Endometrial microvascular endothelial cells (primary cell): ENCODE measurements around the gene SRSF10. TPM values are rescaled to one million over a fixed set of nuclear protein-coding genes. Genes with fewer than 3 reads are reported as not detected.
"Not testable (repeated sequence)": the region's sequence is repeated elsewhere in the genome, so short reads cannot be mapped to it uniquely, and the experiment has no call there.

ENCODE experiments used
- in situ Hi-C: cut with HindIII; loops from 2 replicates; pipeline ENCODE4 v1.10.0; 2017; ENCODE audit warnings: low sequenced_read_pairs, low pct_unique_long_range_greater_than_20kb; ENCODE audit errors: inconsistent ontology term
- total RNA-seq: library from RNA; depleted of rRNA; stranded (reverse); fragments of >200 nt; gene quantifications from one replicate; pipeline ENCODE4 v1.2.3, GENCODE V29; 2015; ENCODE audit errors: inconsistent ontology term

Gene SRSF10
- 68.3 TPM for total RNA-seq

GRCh38 chr1:23979881-23980727, at the start of gene SRSF10:
SRSF10 (minus strand) TSS chr1:23980327; CDS start chr1:23980255, 72 bp downstream.
- in situ Hi-C loops: no loop called here

- in situ Hi-C loops: loop anchor here (10.0 kb wide), 1 partner anchor 63 kb away; no protein-coding TSS in a partner anchor
Measured at GRCh38 chr1:24027838-24028468, 47.8 kb upstream of the SRSF10 start.

- in situ Hi-C loops: loop anchor here (10.0 kb wide), 1 partner anchor 58 kb away; no protein-coding TSS in a partner anchor
Measured at GRCh38 chr1:24022581-24023361, 42.6 kb upstream of the SRSF10 start.

GRCh38 chr1:24021403-24022266, 41.5 kb upstream of the SRSF10 start:
- in situ Hi-C loops: loop anchor here (10.0 kb wide), 1 partner anchor 57 kb away; no protein-coding TSS in a partner anchor

GRCh38 chr1:24020470-24020869, 40.3 kb upstream of the SRSF10 start:
- in situ Hi-C loops: loop anchor here (10.0 kb wide), 1 partner anchor 56 kb away; no protein-coding TSS in a partner anchor

- in situ Hi-C loops: loop anchor here (10.0 kb wide), 1 partner anchor 55 kb away; no protein-coding TSS in a partner anchor
Measured at GRCh38 chr1:24020025-24020424, 39.9 kb upstream of the SRSF10 start.

GRCh38 chr1:24018611-24019580, 38.8 kb upstream of the SRSF10 start:
- in situ Hi-C loops: no loop called here

GRCh38 chr1:24015221-24016210, 35.4 kb upstream of the SRSF10 start:
- in situ Hi-C loops: no loop called here

GRCh38 chr1:24012878-24013277, 32.8 kb upstream of the SRSF10 start:
- in situ Hi-C loops: not testable (repeated sequence)

- in situ Hi-C loops: no loop called here
Measured at GRCh38 chr1:24010650-24011049, 30.5 kb upstream of the SRSF10 start.

GRCh38 chr1:24009406-24009805, 29.3 kb upstream of the SRSF10 start:
- in situ Hi-C loops: no loop called here

- in situ Hi-C loops: not testable (repeated sequence)
Measured at GRCh38 chr1:24008574-24009184, 28.6 kb upstream of the SRSF10 start.

GRCh38 chr1:24007079-24007478, 27.0 kb upstream of the SRSF10 start:
- in situ Hi-C loops: no loop called here

- in situ Hi-C loops: no loop called here
Measured at GRCh38 chr1:24005163-24005562, 25.0 kb upstream of the SRSF10 start.

GRCh38 chr1:24004132-24004531, 24.0 kb upstream of the SRSF10 start:
- in situ Hi-C loops: no loop called here
